OCI-LY3 (cell line): ENCODE measurements around the gene OR10G7.

Experiments
- EZH2phosphoT487 ChIP-seq: fragments of 200-600 bp; shearing (Covaris generic); IDR thresholded peaks from 2 replicates; pipeline ENCODE4 v1.6.1; 2018; ENCODE audit warnings: antibody characterized with exemption, mixed run types, low read depth
- TF ChIP-seq, protein P1 (sequence below): fragments of 200-600, 300-600 bp; sonication (generic); IDR thresholded peaks from 2 replicates; pipeline ENCODE4 v1.5.1; 2014; ENCODE audit warnings: antibody characterized with exemption, low read length, low read depth

GRCh38 chr11:124074554-124074953 is 33.4 kb upstream of the OR10G7 start:
- TF ChIP-seq, protein P1, sequence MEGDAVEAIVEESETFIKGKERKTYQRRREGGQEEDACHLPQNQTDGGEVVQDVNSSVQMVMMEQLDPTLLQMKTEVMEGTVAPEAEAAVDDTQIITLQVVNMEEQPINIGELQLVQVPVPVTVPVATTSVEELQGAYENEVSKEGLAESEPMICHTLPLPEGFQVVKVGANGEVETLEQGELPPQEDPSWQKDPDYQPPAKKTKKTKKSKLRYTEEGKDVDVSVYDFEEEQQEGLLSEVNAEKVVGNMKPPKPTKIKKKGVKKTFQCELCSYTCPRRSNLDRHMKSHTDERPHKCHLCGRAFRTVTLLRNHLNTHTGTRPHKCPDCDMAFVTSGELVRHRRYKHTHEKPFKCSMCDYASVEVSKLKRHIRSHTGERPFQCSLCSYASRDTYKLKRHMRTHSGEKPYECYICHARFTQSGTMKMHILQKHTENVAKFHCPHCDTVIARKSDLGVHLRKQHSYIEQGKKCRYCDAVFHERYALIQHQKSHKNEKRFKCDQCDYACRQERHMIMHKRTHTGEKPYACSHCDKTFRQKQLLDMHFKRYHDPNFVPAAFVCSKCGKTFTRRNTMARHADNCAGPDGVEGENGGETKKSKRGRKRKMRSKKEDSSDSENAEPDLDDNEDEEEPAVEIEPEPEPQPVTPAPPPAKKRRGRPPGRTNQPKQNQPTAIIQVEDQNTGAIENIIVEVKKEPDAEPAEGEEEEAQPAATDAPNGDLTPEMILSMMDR = no peak
- no peak for TF ChIP-seq EZH2phosphoT487
